ENCODE measurements around the gene GABRB2.

The GABRB2 gene

DNA sequence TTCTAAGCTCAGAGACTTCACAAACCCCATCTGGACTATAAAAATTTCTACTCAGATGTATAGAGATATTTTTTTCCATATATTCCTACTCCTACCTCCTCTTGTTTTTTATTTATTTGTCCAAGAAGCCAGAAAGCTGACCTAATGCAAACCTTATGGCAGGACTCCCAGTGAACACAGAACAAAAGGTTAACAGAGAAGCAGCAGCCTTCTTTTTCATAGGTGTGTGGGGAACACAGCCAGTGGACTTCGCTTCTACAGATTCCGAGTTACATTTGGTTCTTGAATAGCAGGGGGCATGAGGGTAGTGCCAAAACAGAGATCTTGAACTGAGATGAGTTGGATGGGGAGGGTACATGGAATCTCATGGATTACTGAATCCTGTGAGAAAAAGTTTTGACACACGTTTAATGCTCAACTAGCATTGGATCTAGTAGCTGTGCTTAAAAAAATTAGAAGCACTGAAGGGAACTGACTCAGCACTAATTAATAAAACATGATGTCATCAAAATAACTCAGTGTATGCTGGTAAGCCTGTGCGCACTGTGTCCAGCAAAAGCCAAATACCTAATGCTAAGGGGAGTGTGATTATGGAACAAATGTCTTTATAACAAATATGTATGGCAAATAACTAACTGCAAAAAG is 240.1 kb downstream of the GABRB2 start:
- Histone ChIP-seq H2AFZ (ENCODE audit: low read depth, low read length, severe bottlenecking) (no peak overlapping the region), H3K9ac (ENCODE audit: low read length) (no peak overlapping the region), H3K27ac (ENCODE audit: low read depth, low read length) (no peak overlapping the region), H3K9me2 (replicated peaks; ENCODE audit: insufficient read depth, low read length) (no peaks in the 10 kb centered on the region), H3K4me3 (ENCODE audit: insufficient read depth, low read length, poor library complexity, severe bottlenecking) (no peak overlapping the region), H4K20me1 (ENCODE audit: low read depth, low read length) (no peaks in the 10 kb centered on the region), H3F3A (ENCODE audit: insufficient read depth) (no peaks in the 10 kb centered on the region), H3K9me3 (ENCODE audit: insufficient read depth, low read length) (no peaks in the 10 kb centered on the region), H3K4me2 (ENCODE audit: low read depth, low read length, poor library complexity, severe bottlenecking) (no peak overlapping the region), H3K79me2 (ENCODE audit: insufficient read depth, low read length) (no peaks in the 10 kb centered on the region), H3K36me3 (ENCODE audit: low read length) (no peaks in the 10 kb centered on the region), H3K27me3 (ENCODE audit: low read length) (no peaks in the 10 kb centered on the region)
- TF ChIP-seq EZH2phosphoT487 (conservative IDR thresholded peaks at IDR 0.05; ENCODE audit: low read length) (no peak), CTCF (IDR thresholded peaks at IDR 0.05; ENCODE audit: insufficient read depth, low read length, poor library complexity, severe bottlenecking) (no peak)

DNA sequence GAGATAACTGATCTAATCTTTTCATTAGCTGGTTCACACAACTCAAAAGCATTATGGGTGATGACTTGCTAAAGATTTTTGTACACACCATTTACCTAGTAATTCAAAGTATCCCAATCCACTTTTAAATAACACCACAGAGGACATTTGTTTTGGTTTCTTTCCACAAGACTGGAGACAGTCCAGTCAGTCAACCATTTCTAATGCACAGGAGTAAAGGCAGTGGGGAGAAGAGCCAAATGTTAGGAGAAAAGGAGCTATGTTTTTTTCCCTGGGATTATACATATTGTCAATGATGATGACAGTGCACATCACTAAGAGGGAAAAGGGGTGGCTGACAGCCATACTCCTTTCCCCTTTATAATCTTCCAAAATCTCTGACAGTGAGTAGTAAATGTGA is 240.9 kb downstream of the GABRB2 start:
- Histone ChIP-seq H3K9me3 (ENCODE audit: insufficient read depth, low read length) (no peaks in the 10 kb centered on the region), H4K20me1 (ENCODE audit: low read depth, low read length) (no peaks in the 10 kb centered on the region), H3K27ac (ENCODE audit: low read depth, low read length) (no peak overlapping the region), H3K79me2 (ENCODE audit: insufficient read depth, low read length) (no peaks in the 10 kb centered on the region), H3K9me2 (replicated peaks; ENCODE audit: insufficient read depth, low read length) (no peaks in the 10 kb centered on the region), H3K4me3 (ENCODE audit: insufficient read depth, low read length, poor library complexity, severe bottlenecking) (no peak overlapping the region), H3K9ac (ENCODE audit: low read length) (no peak overlapping the region), H3K36me3 (ENCODE audit: low read length) (no peaks in the 10 kb centered on the region), H3K27me3 (ENCODE audit: low read length) (no peaks in the 10 kb centered on the region), H3F3A (ENCODE audit: insufficient read depth) (no peaks in the 10 kb centered on the region), H3K4me2 (ENCODE audit: low read depth, low read length, poor library complexity, severe bottlenecking) (no peak overlapping the region), H2AFZ (ENCODE audit: low read depth, low read length, severe bottlenecking) (no peak overlapping the region)
- TF ChIP-seq EZH2phosphoT487 (conservative IDR thresholded peaks at IDR 0.05; ENCODE audit: low read length) (no peak), CTCF (IDR thresholded peaks at IDR 0.05; ENCODE audit: insufficient read depth, low read length, poor library complexity, severe bottlenecking) (no peak)

DNA sequence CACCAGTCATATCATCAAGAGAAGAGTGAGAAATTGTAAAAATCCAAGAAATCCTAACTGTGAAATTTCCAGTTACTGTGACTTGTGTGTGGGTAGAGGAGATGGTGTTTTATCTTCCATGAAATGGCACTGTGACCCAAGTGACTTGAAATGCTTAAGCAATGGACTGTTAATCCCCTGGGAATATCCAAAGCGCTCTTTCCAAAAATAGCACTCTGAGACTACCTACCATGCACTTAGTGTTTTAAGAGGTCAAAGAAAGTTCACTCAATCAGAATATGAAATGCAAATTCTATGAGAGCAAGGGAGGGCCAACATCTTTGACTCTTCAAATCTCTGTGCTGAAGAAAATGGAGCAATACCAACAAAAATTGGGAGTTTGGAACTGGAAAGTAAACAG is 244.0 kb downstream of the GABRB2 start:
- Histone ChIP-seq H3K36me3 (ENCODE audit: low read length) (no peaks in the 10 kb centered on the region), H3K27me3 (ENCODE audit: low read length) (no peaks in the 10 kb centered on the region), H3K4me2 (ENCODE audit: low read depth, low read length, poor library complexity, severe bottlenecking) (no peak overlapping the region), H3K9ac (ENCODE audit: low read length) (no peak overlapping the region), H3K4me3 (ENCODE audit: insufficient read depth, low read length, poor library complexity, severe bottlenecking) (no peak overlapping the region), H3K9me2 (replicated peaks; ENCODE audit: insufficient read depth, low read length) (no peaks in the 10 kb centered on the region), H3K79me2 (ENCODE audit: insufficient read depth, low read length) (no peaks in the 10 kb centered on the region), H3K27ac (ENCODE audit: low read depth, low read length) (no peak overlapping the region), H2AFZ (ENCODE audit: low read depth, low read length, severe bottlenecking) (no peak overlapping the region), H4K20me1 (ENCODE audit: low read depth, low read length) (no peaks in the 10 kb centered on the region), H3K9me3 (ENCODE audit: insufficient read depth, low read length) (no peaks in the 10 kb centered on the region), H3F3A (ENCODE audit: insufficient read depth) (no peaks in the 10 kb centered on the region)
- TF ChIP-seq EZH2phosphoT487 (conservative IDR thresholded peaks at IDR 0.05; ENCODE audit: low read length) (no peak), CTCF (IDR thresholded peaks at IDR 0.05; ENCODE audit: insufficient read depth, low read length, poor library complexity, severe bottlenecking) (no peak)

All from SU-DHL-6 (cell line).